Measurements from ENCODE around the gene RPL3. TPM values are rescaled to one million over a fixed set of nuclear protein-coding genes. Genes with fewer than 3 reads are reported as not detected.

Gene RPL3
- total RNA-seq, 1 donor from 2014 or later, result 2,294 TPM

- Mint-ChIP-seq H3K36me3 (ENCODE audit: low read depth) (peaks cover 7% of the 10 kb centered on the region), H3K27ac (ENCODE audit: unreplicated experiment) (no peak overlapping the region), H3K9me3 (no peaks in the 10 kb centered on the region), H3K4me3 (no peak overlapping the region), H3K27me3 (ENCODE audit: low read depth) (no peaks in the 10 kb centered on the region), H3K4me1 (peaks cover 25% of the 10 kb centered on the region)
- DNase-seq (ENCODE audit: low read depth, low spot score), result no peak
- TF ChIP-seq CTCF (conservative IDR thresholded peaks at IDR 0.05), result no peak
Observed at GRCh38 chr22:39355080-39355479, 35.7 kb upstream of the RPL3 start.

DNA sequence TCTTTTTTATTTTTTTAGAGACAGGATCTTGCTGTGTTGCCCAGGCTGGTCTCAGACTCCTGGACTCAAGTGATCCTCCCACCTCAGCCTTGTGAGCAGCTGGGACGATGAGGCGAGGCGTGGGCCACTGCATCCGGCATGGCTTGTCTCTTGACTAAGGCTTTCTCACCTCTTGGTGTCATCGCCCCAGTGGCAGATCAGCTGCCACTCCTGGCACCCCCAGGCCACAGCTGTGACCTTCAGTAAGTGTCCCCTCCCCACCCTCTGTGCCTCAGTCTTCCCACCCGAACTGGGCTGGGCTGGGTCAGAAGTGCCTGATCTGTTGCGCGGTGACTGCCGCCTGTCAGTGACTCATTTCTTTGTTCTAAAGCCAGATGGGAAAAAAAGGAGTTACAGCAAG lies 33.9 kb upstream of the RPL3 start:
- peaks cover 30% of the 10 kb centered on the region for H3K4me1 Mint-ChIP-seq
- no peak for TF ChIP-seq CTCF (conservative IDR thresholded peaks at IDR 0.05)
- no peaks in the 10 kb centered on the region for H3K9me3 Mint-ChIP-seq
- peak overlapping the region; percentile 35 for H3K4me3 Mint-ChIP-seq
- no peak overlapping the region for H3K27ac Mint-ChIP-seq (ENCODE audit: unreplicated experiment)
- no peak for DNase-seq (ENCODE audit: low read depth, low spot score)
- H3K27me3 Mint-ChIP-seq (ENCODE audit: low read depth), result no peaks in the 10 kb centered on the region
- H3K36me3 Mint-ChIP-seq (ENCODE audit: low read depth), result peaks cover under 1% of the 10 kb centered on the region

DNA sequence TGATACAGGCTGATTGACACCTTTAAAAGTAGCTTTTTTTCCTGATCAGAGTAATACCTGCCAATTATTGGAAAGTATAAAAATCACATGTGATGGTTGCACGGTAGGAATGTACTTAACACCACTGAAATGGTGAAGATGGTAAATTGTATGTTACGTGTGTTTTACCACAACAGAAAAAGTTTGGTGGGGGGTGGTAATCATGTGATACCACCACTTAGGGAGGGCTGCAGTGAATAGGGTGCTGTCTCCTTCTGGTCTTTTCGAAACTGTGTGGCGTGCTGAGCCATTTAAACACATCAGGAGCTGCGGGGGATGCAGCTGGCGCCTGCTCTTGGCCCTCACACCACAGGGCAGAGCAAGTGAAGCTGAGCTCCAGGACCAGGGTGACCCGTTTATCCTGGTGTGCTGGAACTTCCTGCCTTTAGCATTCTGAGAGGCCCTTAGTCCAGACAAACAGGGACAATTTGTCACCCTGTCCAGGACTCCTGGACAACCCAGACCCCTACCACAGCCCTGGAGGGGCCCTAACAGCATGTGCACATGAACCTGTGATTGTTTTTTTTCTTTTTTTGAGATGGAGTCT lies 33.0 kb upstream of the RPL3 start:
- Mint-ChIP-seq H3K4me1 (peaks cover 29% of the 10 kb centered on the region), H3K4me3 (peak overlapping the region; percentile 89), H3K36me3 (ENCODE audit: low read depth) (no peaks in the 10 kb centered on the region), H3K27ac (ENCODE audit: unreplicated experiment) (no peak overlapping the region), H3K27me3 (ENCODE audit: low read depth) (no peaks in the 10 kb centered on the region), H3K9me3 (no peaks in the 10 kb centered on the region)
- no peak for DNase-seq (ENCODE audit: low read depth, low spot score)
- TF ChIP-seq CTCF (conservative IDR thresholded peaks at IDR 0.05), result no peak

DNA sequence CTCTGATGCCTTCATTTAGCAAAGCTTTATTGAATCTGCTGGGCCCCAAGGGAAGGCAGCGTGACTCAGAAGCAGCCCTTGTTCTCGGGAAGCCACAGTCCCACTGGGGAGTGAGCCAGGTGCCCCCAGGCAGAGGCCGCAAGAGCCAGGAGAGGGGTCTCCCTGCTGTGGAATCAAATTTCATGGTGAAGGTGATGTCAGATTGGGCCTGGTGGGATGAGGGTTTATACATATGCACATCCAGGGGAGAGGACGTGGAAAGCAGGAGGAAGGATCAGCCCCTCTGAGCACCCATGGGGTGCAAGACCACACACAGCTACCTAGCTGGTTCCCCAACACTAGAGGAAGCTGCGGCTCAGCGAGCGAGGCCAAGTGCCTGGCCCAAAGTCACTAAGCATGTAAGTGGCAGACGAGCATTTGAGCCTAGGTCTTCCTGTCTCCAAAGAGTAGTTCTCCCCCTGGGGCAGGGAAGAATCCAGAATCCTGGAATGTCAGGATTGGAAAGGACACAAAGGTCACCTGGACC lies 32.3 kb upstream of the RPL3 start:
- peak overlapping the region; percentile 91 for H3K27ac Mint-ChIP-seq (ENCODE audit: unreplicated experiment)
- peaks cover 29% of the 10 kb centered on the region for H3K4me1 Mint-ChIP-seq
- peak; percentile 13 for DNase-seq (ENCODE audit: low read depth, low spot score)
- no peaks in the 10 kb centered on the region for H3K27me3 Mint-ChIP-seq (ENCODE audit: low read depth)
- no peaks in the 10 kb centered on the region for H3K36me3 Mint-ChIP-seq (ENCODE audit: low read depth)
- no peaks in the 10 kb centered on the region for H3K9me3 Mint-ChIP-seq
- H3K4me3 Mint-ChIP-seq, result peak overlapping the region; percentile 89
- TF ChIP-seq CTCF (conservative IDR thresholded peaks at IDR 0.05), result no peak

- DNase-seq (ENCODE audit: low read depth, low spot score), result no peak
- peak overlapping the region; percentile 89 for H3K4me3 Mint-ChIP-seq
Observed at GRCh38 chr22:39350757-39351688, 31.6 kb upstream of the RPL3 start.

More at GRCh38 chr22:39350757-39351688, 31.6 kb upstream of the RPL3 start:
- H3K9me3 Mint-ChIP-seq, result no peaks in the 10 kb centered on the region
- TF ChIP-seq CTCF (conservative IDR thresholded peaks at IDR 0.05), result no peak
- H3K27ac Mint-ChIP-seq (ENCODE audit: unreplicated experiment), result peak overlapping the region; percentile 91
- no peaks in the 10 kb centered on the region for H3K36me3 Mint-ChIP-seq (ENCODE audit: low read depth)
- no peaks in the 10 kb centered on the region for H3K27me3 Mint-ChIP-seq (ENCODE audit: low read depth)
- peaks cover 29% of the 10 kb centered on the region for H3K4me1 Mint-ChIP-seq
